ENCODE results near the gene ADAMTS4. TPM values are rescaled to one million over a fixed set of nuclear protein-coding genes. Genes with fewer than 3 reads are reported as not detected.

Gene ADAMTS4
- total RNA-seq, 1 donor from 2014 or later, result 0.22 TPM

- no peaks in the 10 kb centered on the region for H3K27me3 Mint-ChIP-seq
- no peak for TF ChIP-seq CTCF (IDR thresholded peaks at IDR 0.05; ENCODE audit: unreplicated experiment)
- H3K9me3 Mint-ChIP-seq (ENCODE audit: low read depth), result no peaks in the 10 kb centered on the region
- peak overlapping the region; percentile 97 for H3K4me3 Mint-ChIP-seq (ENCODE audit: low read depth)
- no peak for DNase-seq (ENCODE audit: low spot score, unreplicated experiment)
- peaks cover 17% of the 10 kb centered on the region for H3K4me1 Mint-ChIP-seq (ENCODE audit: low read depth)
- peaks cover 15% of the 10 kb centered on the region for H3K36me3 Mint-ChIP-seq (ENCODE audit: insufficient read depth)
- H3K27ac Mint-ChIP-seq, result peak overlapping the region; percentile 98
These were observed 22.3 kb downstream of the ADAMTS4 start for GRCh38 chr1:161176468-161177111.

GRCh38 chr1:161175771-161176453 lies 22.9 kb downstream of the ADAMTS4 start:
- Mint-ChIP-seq H3K27me3 (no peaks in the 10 kb centered on the region), H3K27ac (peak overlapping the region; percentile 98), H3K4me1 (ENCODE audit: low read depth) (peaks cover 17% of the 10 kb centered on the region), H3K4me3 (ENCODE audit: low read depth) (peak overlapping the region; percentile 97), H3K36me3 (ENCODE audit: insufficient read depth) (peaks cover 16% of the 10 kb centered on the region), H3K9me3 (ENCODE audit: low read depth) (no peaks in the 10 kb centered on the region)
- TF ChIP-seq CTCF (IDR thresholded peaks at IDR 0.05; ENCODE audit: unreplicated experiment), result no peak
- DNase-seq (ENCODE audit: low spot score, unreplicated experiment), result no peak

GRCh38 chr1:161174911-161175310 lies 23.9 kb downstream of the ADAMTS4 start:
- DNase-seq (ENCODE audit: low spot score, unreplicated experiment), result no peak
- Mint-ChIP-seq H3K4me1 (ENCODE audit: low read depth) (peaks cover 17% of the 10 kb centered on the region), H3K9me3 (ENCODE audit: low read depth) (no peaks in the 10 kb centered on the region), H3K36me3 (ENCODE audit: insufficient read depth) (peaks cover 16% of the 10 kb centered on the region), H3K27me3 (no peaks in the 10 kb centered on the region), H3K27ac (peak overlapping the region; percentile 50), H3K4me3 (ENCODE audit: low read depth) (no peak overlapping the region)
- no peak for TF ChIP-seq CTCF (IDR thresholded peaks at IDR 0.05; ENCODE audit: unreplicated experiment)

- no peak overlapping the region for H3K27ac Mint-ChIP-seq
- peaks cover 21% of the 10 kb centered on the region for H3K36me3 Mint-ChIP-seq (ENCODE audit: insufficient read depth)
- TF ChIP-seq CTCF (IDR thresholded peaks at IDR 0.05; ENCODE audit: unreplicated experiment), result no peak
These were observed 25.1 kb downstream of the ADAMTS4 start for GRCh38 chr1:161173711-161174110.

GRCh38 chr1:161172776-161173376 lies 26.0 kb downstream of the ADAMTS4 start:
- H3K27ac Mint-ChIP-seq, result no peak overlapping the region
- no peaks in the 10 kb centered on the region for H3K9me3 Mint-ChIP-seq (ENCODE audit: low read depth)
- no peak for DNase-seq (ENCODE audit: low spot score, unreplicated experiment)
- no peaks in the 10 kb centered on the region for H3K27me3 Mint-ChIP-seq
- peaks cover 21% of the 10 kb centered on the region for H3K36me3 Mint-ChIP-seq (ENCODE audit: insufficient read depth)
- H3K4me1 Mint-ChIP-seq (ENCODE audit: low read depth), result peaks cover 14% of the 10 kb centered on the region
- H3K4me3 Mint-ChIP-seq (ENCODE audit: low read depth), result no peak overlapping the region
- TF ChIP-seq CTCF (IDR thresholded peaks at IDR 0.05; ENCODE audit: unreplicated experiment), result no peak

More at GRCh38 chr1:161173711-161174110, 25.1 kb downstream of the ADAMTS4 start:
- H3K4me1 Mint-ChIP-seq (ENCODE audit: low read depth), result peaks cover 17% of the 10 kb centered on the region
- H3K4me3 Mint-ChIP-seq (ENCODE audit: low read depth), result no peak overlapping the region
- H3K9me3 Mint-ChIP-seq (ENCODE audit: low read depth), result no peaks in the 10 kb centered on the region
- DNase-seq (ENCODE audit: low spot score, unreplicated experiment), result no peak
- no peaks in the 10 kb centered on the region for H3K27me3 Mint-ChIP-seq
